ENCODE results near the gene EFR3B.

EFR3B gene

DNA sequence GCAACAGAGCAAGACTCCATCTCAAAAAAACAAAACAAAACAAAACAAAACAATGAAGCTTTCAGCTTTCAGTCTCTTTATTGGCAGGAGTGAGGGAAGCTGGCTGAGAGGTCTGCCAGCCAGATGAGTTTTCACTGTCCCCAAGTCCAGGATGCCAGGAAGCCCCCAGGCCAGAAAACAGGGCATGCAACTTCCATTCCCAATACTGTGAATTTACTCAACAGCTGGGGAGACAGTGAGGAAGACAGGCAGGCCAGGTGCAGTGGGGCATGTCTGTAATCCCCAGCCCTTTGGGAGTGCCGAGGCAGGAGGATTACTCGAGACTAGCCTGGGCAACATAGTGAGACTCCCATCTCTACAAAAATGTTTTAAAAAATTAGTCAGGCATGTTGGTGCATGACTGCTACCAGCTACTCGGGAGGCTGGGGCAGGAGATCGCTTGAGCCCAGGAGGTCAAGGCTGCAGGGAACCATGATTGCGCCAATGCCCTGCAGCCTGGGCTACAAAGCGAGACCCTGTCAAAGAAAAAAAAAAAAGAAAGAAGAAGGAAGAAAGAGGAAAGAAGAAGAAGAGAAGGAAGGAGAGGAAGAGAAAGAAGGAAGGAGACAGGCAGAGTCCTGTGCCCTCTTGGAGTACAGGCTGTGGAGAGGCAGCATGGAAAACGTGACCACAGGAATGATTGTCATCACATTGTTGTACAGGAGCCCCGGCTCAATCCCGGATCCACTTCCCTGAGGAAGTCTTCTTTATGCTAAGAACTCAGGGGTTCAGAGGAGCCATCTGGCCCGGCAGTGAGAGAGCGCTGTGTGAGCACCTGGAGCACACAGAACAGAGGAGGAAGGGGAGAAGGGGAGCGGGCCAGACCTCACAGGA, 155.7 kb downstream of the EFR3B start:
- no peak for DNase-seq

DNA sequence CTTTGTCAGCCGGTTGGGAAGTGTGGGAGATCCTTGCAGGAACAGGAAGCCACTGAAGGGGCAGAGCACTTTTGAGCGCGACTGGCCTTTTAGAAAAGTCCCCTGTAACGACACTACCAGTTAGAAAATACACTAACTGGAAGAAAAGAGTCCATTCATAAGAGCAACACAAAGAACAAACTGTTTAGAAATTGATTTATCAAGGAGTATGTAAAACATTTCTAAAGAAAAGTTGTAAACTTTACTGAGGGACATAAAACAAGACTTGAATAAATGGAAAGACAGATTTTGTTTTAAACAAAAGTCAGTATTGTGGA, 156.3 kb downstream of the EFR3B start:
- no peak for DNase-seq

DNA sequence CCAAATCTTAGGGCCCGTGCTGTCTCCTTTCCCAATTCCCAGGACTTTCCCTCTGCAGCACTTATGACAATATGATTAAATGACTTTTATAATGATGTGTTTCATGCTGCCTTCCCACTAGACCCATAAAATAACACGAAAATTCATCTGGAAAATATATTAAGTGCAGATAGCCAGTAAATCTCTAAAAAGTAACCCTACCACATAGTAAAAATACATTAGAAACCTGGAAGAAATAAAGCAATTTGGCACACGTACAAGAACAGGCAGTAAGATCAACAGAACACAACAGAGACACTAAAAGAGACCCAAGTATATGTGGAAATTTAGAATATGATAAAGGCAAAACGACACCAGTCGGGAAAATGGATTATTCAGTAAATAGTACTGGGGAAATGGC, 156.7 kb downstream of the EFR3B start:
- no peak for DNase-seq

DNA sequence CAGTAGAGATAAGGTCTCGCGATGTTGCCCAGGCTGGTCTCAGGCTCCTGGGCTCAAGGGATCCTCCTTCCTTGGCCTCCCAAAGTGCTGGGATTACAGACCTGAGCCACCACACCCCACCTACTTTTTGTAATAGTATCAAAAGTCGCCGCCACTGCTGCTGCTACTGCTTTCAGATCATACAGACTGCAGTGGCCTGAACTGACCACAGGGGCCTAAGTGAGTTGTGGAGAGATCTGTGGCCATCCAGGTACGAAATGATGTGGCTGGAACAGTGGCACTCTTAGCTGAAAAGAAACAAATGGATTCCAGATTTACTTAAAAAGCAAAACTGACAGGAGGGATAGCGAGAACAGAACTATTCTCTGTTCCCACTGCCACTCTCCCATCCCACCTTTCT, 159.4 kb downstream of the EFR3B start:
- DNase-seq = no peak

DNA sequence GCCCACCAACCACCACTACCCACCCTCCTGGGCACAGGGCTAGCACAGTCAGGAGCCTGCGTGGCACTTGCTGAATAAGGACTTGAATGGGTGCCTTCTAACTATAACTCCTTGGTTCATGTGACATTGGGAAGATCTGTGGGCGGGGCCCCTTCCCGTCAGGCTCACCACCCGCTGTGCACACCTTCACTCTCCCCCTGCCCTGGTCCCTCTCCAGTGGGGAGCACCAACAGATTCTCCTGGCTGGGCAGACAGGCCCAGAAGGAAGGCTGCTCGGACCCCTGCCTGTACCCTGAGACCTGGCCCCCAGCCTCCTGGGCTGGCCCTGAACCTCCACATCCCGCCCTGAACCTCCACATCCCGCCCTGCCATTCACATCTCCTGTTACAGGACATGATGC, 159.9 kb downstream of the EFR3B start:
- no peak for DNase-seq

DNA sequence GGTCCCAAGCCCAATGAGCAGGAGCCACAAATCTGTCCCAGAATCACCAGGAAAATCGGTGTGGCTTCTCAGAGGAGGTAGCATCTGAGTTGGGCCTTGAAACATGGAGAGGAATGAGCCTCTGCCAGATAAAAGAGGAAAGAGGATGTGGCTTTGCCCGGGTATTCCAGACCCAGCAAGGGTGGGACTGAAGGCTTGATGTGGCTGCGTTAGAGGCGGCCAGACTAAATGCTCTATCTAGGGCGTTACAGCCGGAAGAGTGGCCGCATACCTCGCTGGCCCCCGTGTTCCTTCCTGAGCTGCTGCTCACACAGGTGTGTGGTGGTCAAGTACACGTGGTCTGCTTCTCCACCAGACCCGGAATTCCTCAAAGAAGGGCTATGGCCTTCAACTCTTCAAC, 160.4 kb downstream of the EFR3B start:
- no peak for DNase-seq

DNA sequence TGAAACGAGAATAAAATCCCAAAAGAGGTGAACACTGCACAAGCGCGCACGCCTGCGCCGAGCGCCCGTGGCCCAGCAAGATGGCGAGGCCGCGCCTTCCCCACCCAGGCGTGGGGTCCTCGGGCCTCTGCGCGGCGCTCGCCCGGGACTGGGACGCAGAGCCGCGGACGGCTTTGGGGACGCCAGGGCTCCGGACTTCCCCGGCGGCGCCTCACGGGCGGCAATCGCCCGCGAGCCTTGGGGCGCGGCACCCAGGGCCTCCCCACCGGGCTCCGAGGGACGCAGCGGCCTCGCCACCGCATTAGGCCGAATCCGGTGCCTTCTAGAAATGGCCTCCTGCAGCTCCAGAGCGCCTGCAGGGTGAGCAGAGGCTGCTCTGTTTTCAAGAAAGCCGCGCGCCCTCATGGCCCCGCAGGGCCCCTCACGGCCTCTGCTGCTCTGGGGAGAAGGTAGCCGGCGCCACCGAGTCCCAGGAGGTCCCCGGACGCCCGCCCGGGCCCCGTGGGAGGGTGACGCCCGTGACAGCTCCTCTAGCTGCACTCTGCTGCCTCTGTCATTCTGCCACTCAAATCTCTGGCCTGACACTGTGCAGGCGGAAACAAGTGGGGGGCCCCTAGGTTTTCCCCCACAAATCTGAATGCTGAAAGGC, 162.4 kb downstream of the EFR3B start:
- DNase-seq = no peak

DNA sequence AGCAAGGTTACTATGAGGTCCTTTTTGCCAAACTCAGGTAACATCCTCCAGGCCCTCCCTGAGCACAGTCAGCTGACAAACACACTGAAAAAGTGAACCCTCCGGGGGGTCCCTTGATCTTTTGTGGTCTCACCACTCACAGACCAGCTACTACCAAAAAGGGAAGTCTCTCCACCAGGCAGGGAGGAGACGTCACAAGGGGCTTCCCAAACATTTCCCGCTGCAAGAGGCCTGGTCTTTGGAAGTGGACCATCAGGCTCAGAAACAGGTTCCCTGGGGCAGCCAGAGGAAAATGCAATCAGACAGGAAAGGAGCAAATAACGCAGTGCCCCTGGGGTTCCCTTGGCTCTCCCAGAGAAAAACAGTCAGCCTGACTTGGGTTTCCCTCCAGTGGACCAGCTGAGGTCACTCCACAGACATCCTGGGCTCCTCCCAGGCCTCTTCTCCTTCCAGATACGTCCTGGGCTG, 165.2 kb downstream of the EFR3B start:
- DNase-seq = no peak
